Stimulated activated naive CD8-positive, alpha-beta T cell treated with anti-CD3 and anti-CD28 coated beads, Interleukin-15, amount 100 ng/mL, for 72 hours (primary cell): ENCODE results near the gene TBCD.
A peak's percentile ranks its signal among the peaks of the same experiment; 100 is the strongest.

Experiments
- ATAC-seq: fragments of 150-1000 bp; cut with Tn5 transposase; 2 replicates; pipeline ENCODE4 v1.10.0; 2021; ENCODE audit warnings: mild to moderate bottlenecking, moderate library complexity
- DNase-seq, 2 donors: peaks; one replicate each; pipeline ENCODE4 v3.0.0; 2021 to 2022
- H3K27ac Mint-ChIP-seq, 2 donors: one replicate each; pipeline ENCODE4 v1.8.0; 2022; ENCODE audit warnings: mild to moderate bottlenecking in 2 of 2, mixed read lengths in 2 of 2, moderate library complexity in 2 of 2
- H3K27me3 Mint-ChIP-seq: one replicate; pipeline ENCODE4 v1.8.0; 2022; ENCODE audit warnings: mixed read lengths
- H3K4me1 Mint-ChIP-seq: one replicate; pipeline ENCODE4 v1.8.0; 2022; ENCODE audit warnings: mild to moderate bottlenecking, mixed read lengths
- H3K4me3 Mint-ChIP-seq, 2 donors: one replicate each; pipeline ENCODE4 v1.8.0; 2022; ENCODE audit warnings: mild to moderate bottlenecking in 2 of 2, mixed read lengths in 2 of 2, moderate library complexity in 1 of 2
- H3K9me3 Mint-ChIP-seq, 2 donors: one replicate each; pipeline ENCODE4 v1.8.0; 2022; ENCODE audit warnings: mixed read lengths in 2 of 2

Gene TBCD

DNA sequence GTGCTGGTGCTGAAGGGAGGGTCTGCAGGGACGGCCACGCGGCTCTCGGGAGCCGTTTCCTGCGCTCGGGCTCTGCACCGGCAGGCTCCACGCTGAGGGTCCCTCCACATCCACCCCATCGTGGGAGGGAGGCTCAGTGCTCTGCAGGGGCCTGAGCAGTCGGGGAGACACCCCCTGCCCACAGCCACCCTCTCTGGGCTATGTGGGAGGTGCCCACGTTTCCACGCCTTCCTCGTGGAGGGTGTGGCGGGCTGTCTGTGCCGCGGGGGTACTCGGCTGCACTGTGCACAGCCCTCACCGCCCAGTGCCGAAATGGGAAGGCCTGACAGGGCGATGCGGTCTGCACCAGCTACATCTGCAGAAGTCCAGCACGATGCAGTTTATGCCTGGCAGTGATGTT lies 113.4 kb downstream of the TBCD start:
- DNase-seq (no peak), ATAC-seq (no peak)
- Mint-ChIP-seq H3K9me3 (no peaks in the 10 kb centered on the region), H3K27ac (peak overlapping the region in 1 of 2 donors; percentile 54), H3K4me1 (peaks cover 81% of the 10 kb centered on the region), H3K27me3 (no peaks in the 10 kb centered on the region), H3K4me3 (peak overlapping the region in 1 of 2 donors; percentile 96)

DNA sequence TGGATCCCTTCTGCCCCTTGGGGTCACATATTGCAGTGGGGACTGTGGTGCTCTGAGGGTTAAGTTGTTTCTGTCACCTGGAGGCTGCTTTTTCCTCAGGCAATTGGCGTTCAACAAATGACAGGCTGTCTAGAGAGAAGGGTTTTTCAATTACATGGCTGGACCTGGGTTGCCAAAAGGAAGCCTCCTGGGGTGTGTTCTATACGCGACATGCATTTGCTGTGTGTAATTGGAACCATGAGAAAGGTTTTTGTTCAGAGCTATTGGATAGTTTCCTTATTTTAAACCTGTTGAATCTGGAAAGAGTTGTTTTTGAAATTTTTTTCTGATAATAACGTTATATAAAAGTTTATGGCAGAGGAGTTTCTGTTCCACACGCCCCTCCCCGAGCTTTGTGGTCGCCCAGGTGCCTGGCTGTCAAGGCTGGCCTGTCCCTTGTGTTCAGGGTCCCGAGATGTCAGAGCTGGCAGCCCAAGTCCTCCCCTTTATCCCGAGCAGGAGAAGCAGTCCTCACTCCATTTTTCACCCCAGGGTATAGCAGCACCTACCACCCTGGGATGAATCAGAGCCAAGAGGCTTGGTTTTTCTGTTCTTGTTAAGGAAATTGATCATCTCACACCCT lies 114.0 kb downstream of the TBCD start:
- H3K27me3 Mint-ChIP-seq: no peaks in the 10 kb centered on the region
- no peak overlapping the region for H3K4me3 Mint-ChIP-seq
- H3K27ac Mint-ChIP-seq: peak overlapping the region in 1 of 2 donors; percentile 19
- no peak for ATAC-seq
- H3K9me3 Mint-ChIP-seq: no peaks in the 10 kb centered on the region
- no peak for DNase-seq
- H3K4me1 Mint-ChIP-seq: peaks cover 81% of the 10 kb centered on the region

DNA sequence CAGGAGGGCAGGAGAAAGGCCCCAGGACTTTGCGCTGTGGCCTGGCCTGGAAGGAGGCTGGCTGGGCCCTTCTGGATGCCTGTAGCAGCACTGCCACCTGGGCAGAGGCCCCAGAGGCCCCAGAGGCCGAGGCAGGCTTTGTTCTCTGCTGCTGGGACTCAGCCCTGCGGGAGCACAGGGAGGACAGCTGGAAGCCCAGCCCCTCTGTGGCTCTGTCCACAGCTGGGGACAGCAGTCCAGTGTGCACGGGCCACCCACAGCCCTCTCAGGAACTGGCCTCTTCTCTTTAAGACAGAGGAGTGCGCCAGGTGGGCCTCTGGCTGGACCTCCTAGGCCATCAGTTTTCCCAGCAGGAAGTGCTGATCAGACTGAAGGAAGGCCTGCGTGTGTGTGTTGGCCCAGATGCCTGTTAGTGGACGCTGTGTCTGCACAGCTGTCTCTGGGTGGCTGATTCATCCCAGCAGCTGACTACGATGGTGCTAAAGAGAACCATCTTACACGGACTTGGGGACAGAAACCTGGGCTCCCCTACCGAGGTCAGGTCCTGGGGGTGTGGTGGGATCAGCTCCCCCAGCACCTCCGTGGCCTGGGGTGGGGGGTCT lies 114.8 kb downstream of the TBCD start:
- ATAC-seq: no peak
- Mint-ChIP-seq H3K27ac (no peak overlapping the region), H3K27me3 (no peaks in the 10 kb centered on the region), H3K9me3 (no peaks in the 10 kb centered on the region), H3K4me1 (peaks cover 81% of the 10 kb centered on the region), H3K4me3 (no peak overlapping the region)
- no peak for DNase-seq

DNA sequence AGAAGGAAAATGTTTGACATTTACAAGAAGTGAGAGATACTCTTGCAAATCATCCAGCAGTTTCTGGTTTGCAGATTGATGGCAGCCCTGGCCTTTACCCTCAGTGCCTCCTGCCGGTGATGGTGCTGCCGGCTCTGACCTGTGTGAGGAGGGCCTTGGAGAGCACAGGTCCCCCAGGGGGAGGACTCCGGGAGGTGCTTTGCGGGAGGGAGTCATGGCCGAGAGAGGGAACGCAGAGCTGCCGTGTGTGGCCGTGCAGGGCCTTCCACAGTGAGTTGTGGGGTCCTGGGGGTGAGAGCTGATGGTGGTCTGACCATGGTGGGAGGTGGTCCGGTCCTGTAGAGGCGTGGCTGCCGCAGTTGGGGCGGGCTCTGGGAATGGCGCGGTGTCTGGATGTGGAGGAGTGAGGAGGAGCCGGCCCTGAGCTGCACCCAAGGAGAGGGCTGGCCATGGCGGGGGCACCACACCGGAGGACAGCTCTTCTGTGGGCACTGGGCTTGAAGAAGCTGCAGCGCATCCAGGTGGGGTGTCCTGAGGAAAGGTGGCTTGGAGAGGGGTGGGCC lies 116.0 kb downstream of the TBCD start:
- Mint-ChIP-seq H3K9me3 (no peaks in the 10 kb centered on the region), H3K4me1 (peaks cover 77% of the 10 kb centered on the region), H3K27ac (no peak overlapping the region), H3K27me3 (no peaks in the 10 kb centered on the region), H3K4me3 (no peak overlapping the region)
- no peak for ATAC-seq
- no peak for DNase-seq

DNA sequence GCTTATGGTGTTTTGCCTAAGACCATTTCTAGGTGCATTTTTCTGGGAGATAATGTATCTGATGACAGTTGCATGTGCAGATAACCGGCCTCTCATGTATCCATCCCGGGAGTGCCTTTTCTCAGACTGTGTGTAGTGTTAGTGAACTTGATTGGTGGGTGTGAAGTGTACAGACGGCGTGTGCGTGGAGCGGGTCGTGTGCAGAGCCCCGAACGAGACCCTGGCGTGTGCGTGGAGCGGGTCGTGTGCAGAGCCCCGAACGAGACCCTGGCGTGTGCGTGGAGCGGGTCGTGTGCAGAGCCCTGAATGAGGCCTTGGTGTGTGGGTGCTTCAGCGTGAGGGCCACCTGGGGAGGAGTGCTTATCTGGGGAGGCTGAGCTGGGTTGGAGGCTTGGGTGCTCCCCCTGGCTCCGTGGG lies 116.9 kb downstream of the TBCD start:
- no peak for ATAC-seq
- H3K9me3 Mint-ChIP-seq: no peaks in the 10 kb centered on the region
- no peak overlapping the region for H3K4me3 Mint-ChIP-seq
- peaks cover 68% of the 10 kb centered on the region for H3K4me1 Mint-ChIP-seq
- no peaks in the 10 kb centered on the region for H3K27me3 Mint-ChIP-seq
- H3K27ac Mint-ChIP-seq: no peak overlapping the region
- DNase-seq: no peak

DNA sequence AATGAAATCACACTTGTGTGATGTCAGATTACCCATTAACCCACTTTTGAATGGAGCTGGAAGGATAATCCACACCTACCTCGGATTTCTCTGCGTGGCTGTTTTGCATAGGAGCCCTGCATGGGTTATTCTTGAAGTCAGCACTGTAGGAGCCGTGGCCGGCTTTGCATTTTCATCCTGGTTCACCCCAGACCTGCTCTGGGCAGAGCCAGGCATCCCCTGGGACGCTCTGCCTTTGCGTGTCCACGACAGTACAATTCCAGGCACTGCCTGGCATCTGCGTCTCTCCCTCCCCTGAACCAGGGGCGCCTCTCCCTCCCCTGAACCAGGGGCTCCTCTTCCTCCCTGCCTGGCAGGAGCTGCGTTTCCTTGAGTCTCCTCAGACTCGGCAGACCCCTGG lies 117.7 kb downstream of the TBCD start:
- Mint-ChIP-seq H3K4me3 (no peak overlapping the region), H3K27ac (no peak overlapping the region), H3K27me3 (no peaks in the 10 kb centered on the region), H3K9me3 (no peaks in the 10 kb centered on the region), H3K4me1 (peaks cover 61% of the 10 kb centered on the region)
- DNase-seq (no peak), ATAC-seq (no peak)

DNA sequence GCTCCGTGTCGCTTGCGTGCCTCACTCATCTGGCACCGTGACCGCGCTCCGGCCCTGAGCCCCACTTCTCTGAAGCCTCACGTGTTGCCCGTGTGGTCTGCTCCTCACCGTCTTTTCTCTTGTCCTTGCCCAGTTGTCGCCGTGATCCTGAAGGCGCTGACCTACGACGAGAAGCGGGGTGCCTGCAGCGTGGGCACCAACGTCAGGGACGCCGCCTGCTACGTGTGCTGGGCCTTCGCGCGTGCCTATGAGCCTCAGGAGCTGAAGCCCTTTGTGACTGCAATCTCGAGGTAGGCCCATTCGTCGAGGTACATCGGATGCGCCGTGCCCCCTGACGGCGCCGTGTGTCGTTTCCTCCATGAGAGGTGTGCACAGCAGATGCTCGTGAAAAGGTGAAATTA lies 118.2 kb downstream of the TBCD start:
- no peak for ATAC-seq
- no peak overlapping the region for H3K27ac Mint-ChIP-seq
- DNase-seq: no peak
- H3K27me3 Mint-ChIP-seq: no peaks in the 10 kb centered on the region
- H3K4me3 Mint-ChIP-seq: no peak overlapping the region
- H3K9me3 Mint-ChIP-seq: no peaks in the 10 kb centered on the region
- peaks cover 61% of the 10 kb centered on the region for H3K4me1 Mint-ChIP-seq

DNA sequence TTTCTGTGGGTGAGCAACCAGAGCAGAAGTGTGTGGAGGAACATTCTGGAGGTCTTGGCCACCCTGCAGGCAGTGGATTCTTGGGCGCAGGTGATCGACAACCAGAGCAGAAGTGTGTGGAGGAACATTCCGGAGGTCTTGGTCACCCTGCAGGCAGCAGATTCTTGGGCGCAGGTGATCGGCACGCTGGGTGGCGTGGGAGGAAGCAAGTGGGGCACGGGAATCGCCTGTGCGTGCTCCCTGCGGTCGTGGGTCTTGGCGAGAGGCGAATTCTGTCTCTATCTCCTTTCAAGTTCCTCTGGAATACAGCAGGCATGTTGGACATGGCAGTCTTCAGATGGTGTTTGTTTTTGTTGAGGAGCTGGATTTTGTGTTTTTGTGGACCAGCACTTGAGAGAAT lies 118.7 kb downstream of the TBCD start:
- Mint-ChIP-seq H3K9me3 (no peaks in the 10 kb centered on the region), H3K27ac (no peak overlapping the region), H3K4me3 (no peak overlapping the region)

DNA sequence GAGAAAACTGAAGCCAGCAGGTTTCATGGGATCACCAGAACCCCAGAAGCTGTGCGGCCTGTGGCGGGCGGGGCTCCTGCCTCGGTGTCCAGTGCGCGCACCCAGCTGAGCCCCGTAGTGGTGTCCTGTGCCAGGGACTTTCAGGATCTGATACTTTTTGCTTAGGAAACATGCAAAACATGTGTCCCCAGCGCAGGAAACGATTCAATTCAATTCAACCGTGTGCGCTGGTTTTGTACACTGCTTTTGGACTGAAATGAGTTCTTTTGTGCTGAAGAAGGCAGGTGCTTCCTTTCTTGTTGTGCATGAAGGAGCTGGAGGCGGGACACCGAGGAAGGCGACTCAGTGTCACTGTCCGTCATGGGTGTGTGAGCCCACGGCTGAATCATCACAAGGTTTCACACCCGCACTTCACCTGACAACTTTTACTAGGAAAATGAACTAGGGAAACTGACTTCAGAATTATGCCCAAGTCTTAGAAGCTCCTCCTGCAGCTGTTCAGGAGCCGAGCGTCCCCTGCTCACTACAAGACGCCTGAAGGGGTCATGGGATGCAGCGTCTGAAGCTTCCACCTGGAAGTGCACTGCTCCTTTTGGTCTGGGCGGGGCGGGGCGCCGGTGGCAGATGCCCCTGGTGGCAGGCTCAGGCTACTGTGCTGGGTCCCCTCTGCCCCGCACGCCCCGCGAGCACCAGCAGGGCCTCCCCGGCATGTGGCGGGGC lies 119.4 kb downstream of the TBCD start:
- H3K4me3 Mint-ChIP-seq: no peak overlapping the region
- DNase-seq (no peak), ATAC-seq (peak; percentile 83)
- H3K9me3 Mint-ChIP-seq: no peaks in the 10 kb centered on the region
- H3K27me3 Mint-ChIP-seq: no peaks in the 10 kb centered on the region
- no peak overlapping the region for H3K27ac Mint-ChIP-seq
- H3K4me1 Mint-ChIP-seq: peaks cover 55% of the 10 kb centered on the region

More for the DNA sequence above, 118.7 kb downstream of the TBCD start:
- DNase-seq (no peak), ATAC-seq (no peak)
- no peaks in the 10 kb centered on the region for H3K27me3 Mint-ChIP-seq
- H3K4me1 Mint-ChIP-seq: peaks cover 58% of the 10 kb centered on the region

DNA sequence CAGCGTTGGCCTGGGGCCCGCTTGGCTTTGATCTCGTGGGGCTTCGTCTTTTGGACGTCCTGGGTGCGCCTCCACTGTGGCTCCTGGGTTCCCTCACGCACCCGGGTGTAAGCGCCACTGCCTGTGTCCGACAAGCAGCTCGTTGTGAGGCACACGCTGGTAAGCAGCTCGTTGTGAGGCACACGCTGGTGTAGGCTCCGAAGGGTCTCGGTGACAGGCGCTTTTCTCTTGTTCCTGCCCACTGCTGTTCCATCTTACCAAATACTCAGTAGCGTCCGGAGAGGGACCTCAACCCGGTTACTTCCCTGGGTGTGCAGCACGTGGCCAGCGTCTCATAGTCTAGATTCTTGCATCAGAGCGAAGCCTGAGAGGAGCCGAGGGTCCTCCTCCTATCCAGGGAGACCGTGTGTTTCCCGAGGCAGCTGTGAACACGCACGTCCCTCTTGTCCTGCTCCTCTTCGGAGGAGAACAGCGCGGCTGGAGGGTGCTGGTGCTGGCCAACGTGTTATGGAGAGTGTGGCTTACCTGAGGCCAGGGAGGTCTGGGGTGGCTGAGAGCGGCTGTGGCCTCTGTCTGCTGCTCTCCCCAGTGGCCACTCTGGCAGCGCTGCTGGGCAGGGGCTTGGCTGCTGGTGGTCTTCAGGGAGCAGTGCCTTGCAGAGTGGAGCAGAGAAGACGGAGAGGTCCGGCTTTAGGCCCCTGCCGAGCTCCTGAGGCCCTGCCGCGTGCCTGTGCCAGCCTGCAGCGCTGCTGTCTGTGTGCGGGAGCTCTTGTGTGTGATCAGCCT lies 120.1 kb downstream of the TBCD start:
- ATAC-seq (no peak), DNase-seq (no peak)
- Mint-ChIP-seq H3K9me3 (no peaks in the 10 kb centered on the region), H3K4me3 (no peak overlapping the region), H3K4me1 (peaks cover 57% of the 10 kb centered on the region), H3K27me3 (no peaks in the 10 kb centered on the region), H3K27ac (no peak overlapping the region)

DNA sequence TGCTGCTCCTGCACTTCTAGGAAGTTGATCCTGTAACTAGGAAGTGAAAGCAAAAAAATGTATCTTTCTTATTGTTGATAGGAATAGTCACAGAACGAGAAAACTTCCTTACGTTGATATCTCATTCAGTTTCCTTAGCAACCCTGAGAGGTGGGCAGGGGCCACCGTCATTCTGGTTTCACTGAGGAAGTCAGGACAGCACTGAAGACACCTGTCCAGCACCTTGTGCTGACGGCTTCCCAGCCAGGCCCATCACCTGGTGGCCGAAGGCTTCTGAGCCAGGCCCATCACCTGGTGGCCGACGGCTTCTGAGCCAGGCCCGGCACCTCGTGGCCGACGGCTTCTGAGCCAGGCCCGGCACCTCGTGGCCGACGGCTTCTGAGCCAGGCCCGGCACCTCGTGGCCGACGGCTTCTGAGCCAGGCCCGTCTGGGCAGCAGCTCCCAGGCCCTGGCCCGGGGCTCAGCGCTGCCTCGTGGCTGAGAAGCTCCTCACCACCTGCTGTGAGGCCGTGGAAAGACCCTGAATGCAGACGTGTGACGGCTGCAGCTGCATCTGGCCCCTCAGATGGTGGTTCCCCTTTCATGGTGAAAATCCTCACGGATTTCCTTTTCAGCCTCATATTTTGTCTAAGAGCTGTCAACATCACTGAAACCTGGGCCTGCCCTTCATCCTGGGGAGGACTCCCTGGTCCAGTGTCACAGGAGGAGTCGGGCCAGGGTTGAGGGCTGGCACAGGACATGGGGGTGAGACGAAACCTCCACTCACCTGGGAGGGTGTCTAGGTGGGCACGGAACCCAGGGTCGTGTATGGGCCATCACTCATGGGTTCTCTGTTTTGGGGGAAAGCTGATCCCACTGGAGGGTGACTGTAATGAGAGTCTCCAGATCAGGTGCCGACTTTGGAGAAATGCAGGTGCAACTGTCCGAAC lies 121.0 kb downstream of the TBCD start:
- Mint-ChIP-seq H3K4me3 (no peak overlapping the region), H3K9me3 (no peaks in the 10 kb centered on the region), H3K27me3 (no peaks in the 10 kb centered on the region), H3K4me1 (peaks cover 57% of the 10 kb centered on the region), H3K27ac (no peak overlapping the region)
- ATAC-seq: no peak
- DNase-seq: no peak

DNA sequence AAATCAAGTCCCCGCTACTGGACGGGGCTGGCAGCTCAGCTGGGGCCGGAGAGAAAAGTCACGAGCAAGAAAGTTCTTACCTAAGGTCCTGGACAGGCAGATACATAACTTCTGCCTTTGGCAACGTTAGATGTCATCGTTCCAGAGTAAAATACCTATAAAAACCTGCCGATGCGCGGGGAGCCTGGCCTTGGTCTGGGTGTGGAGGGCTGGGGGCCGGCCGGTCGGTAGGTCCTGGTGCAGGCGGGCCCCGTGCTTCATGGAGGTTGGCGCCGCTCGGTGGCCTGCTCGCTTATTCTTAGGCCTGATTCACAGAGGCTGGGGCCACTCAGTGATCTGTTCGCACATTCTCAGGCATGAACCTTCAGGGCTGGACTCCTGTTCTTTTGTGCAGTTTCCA lies 121.7 kb downstream of the TBCD start:
- Mint-ChIP-seq H3K27me3 (no peaks in the 10 kb centered on the region), H3K9me3 (no peaks in the 10 kb centered on the region), H3K4me3 (no peak overlapping the region), H3K4me1 (peaks cover 62% of the 10 kb centered on the region), H3K27ac (peak overlapping the region in 1 of 2 donors; percentile 74)
- no peak for DNase-seq
- no peak for ATAC-seq

DNA sequence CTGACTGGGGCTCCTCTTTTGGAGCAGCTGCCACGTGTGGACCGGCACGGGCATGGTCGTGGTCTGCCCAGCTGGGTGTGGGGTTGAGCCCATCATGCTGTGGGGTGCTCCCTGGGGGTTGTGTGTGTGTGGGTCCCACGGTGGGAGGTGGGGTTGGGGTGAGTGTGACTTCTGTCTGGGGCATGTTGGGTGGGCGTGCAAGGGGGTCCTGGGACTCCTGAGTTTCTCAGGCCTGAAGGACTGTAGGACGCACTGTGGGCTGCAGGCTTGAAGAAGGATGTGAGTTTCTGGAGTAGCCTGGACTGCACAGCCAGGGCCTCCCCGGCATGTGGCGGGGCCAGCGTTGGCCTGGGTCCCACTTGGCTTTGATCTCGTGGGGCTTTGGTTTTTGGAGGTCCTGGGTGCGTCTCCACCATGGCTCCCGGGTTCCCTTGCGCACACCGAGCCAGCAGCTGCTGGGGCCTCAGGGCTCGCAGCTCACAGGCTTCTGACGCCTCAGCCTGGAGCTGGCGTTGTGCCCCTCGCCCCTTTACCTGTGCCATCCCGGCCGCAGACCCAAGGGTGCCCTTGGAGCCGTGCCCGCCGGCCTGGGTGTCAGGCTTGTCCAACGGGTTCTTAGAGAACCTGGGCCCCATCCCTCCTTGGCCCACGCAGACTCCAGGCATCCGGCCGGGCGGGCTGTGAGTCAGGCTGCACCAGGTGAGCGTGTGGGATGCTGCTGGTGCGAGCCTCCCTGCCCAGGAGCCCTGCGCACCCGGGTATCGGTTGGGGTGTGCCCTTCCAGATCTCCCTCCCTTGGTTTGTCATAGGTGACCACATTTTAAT lies 122.4 kb downstream of the TBCD start:
- Mint-ChIP-seq H3K27me3 (no peaks in the 10 kb centered on the region), H3K4me1 (peaks cover 69% of the 10 kb centered on the region)
- ATAC-seq: no peak

DNA sequence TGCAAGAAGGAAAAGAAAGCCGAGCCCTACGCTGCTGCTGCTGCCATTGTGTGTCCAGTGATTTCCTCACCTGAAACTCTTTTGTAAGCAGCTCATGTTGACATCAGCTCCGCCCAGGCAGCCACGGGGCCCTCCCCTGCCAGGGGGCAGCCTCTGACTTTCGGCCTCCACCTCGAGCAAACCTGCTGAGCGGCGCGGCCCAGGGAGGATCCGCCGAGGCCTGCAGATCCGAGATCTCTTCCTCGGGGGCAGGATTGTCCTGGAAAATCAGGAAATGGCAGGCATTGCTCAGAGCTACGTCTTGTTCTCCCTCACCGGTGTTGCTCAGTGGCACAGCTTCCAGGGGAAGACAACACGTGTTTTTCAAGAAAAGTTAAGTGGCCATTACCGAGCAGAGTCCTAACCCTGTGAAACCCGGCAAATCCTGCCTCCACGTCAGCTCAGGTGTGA lies 123.6 kb downstream of the TBCD start:
- Mint-ChIP-seq H3K27ac (no peak overlapping the region), H3K4me3 (no peak overlapping the region), H3K27me3 (no peaks in the 10 kb centered on the region), H3K4me1 (peaks cover 72% of the 10 kb centered on the region), H3K9me3 (no peaks in the 10 kb centered on the region)
- no peak for DNase-seq
- ATAC-seq: no peak

More for the DNA sequence above, 122.4 kb downstream of the TBCD start:
- Mint-ChIP-seq H3K4me3 (no peak overlapping the region), H3K27ac (peak overlapping the region in 1 of 2 donors; percentile 60), H3K9me3 (no peaks in the 10 kb centered on the region)
- DNase-seq: no peak
